ENCODE measurements around the gene DCPS.

The DCPS gene

DNA sequence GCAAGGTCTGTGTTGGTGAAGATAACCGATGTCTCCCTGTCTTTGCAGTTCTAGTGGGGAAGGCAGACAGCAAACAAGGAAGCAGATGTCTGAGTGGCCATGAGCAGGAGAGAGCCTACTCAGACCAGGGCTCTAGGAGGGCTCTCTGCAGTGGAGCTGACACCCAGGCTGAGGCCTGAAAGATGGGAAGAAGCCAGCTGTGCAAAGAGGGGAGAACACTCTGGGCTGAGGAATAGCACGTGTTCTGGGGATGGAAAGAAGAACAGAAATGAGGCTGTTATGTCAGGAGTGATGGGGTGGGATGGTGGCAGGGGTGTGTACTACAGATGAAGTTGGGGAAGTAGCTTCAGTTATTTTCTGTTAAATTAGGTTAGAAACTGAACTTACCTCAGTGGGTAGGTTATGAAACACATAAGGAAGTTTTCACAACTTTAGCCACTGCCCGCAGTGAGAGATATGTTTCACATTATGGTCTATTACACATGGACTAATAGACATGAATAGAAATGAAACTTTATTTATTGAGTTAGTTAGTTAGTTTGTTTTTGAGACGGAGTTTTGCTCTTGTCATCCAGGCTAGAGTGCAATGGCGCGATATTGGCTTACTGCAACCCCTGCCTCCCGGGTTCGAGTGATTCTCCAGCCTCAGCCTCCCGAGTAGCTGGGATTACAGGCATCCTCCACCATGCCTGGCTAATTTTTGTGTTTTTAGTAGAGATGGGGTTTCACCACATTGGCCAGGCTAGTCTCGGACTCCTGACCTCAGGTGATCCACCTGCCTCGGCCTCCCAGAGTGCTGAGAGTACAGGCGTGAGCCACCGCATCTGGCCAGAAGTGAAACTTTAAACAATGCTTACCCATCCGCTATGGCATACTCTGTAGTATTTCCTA lies 7.8 kb downstream of the DCPS start:
- no peaks in the 10 kb centered on the region for H3K27me3 ChIP-seq (ENCODE audit: control insufficient read depth, insufficient read depth, low read length)
- no peak overlapping the region for H3K27ac ChIP-seq (ENCODE audit: low read depth, low read length)
- H3K9ac ChIP-seq (ENCODE audit: low read length): no peak overlapping the region
- H3K9me3 ChIP-seq (ENCODE audit: control insufficient read depth, insufficient read depth, low read depth, low read length): no peaks in the 10 kb centered on the region
- no peaks in the 10 kb centered on the region for H3K4me1 ChIP-seq (ENCODE audit: control insufficient read depth, insufficient read depth, low read length)
- H3K36me3 ChIP-seq (ENCODE audit: control insufficient read depth, insufficient read depth, low read length): 0 out of 2 replicates have a peak, but pooled peaks cover 16% of the 10 kb centered on the region
- no peak overlapping the region for H3K4me3 ChIP-seq (ENCODE audit: low read depth, low read length)

DNA sequence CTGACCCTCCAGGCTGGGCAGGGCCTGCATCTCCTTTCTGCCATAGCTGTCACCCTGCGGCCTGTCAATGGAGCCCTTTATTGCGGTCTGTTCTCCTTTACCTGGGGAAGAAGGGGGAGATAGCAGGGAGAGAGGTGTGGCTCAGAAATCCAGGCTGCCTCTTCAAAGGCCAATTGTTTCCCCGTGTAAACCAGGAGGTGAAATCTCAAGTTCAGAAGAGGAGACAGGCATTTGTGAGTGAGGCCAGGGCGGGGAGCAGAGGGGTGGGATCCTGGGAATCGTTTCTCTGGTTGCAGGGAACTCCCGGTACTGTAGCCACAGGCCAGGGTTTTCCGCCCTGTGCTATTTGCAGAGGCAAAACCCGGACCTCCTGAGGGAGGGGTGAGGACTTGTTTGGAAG lies 9.1 kb downstream of the DCPS start:
- Histone ChIP-seq H3K36me3 (ENCODE audit: control insufficient read depth, insufficient read depth, low read length) (0 out of 2 replicates have a peak, but pooled peaks cover 16% of the 10 kb centered on the region), H3K9ac (ENCODE audit: low read length) (no peak overlapping the region), H3K4me3 (ENCODE audit: low read depth, low read length) (no peak overlapping the region), H3K27me3 (ENCODE audit: control insufficient read depth, insufficient read depth, low read length) (no peaks in the 10 kb centered on the region), H3K9me3 (ENCODE audit: control insufficient read depth, insufficient read depth, low read depth, low read length) (no peaks in the 10 kb centered on the region), H3K4me1 (ENCODE audit: control insufficient read depth, insufficient read depth, low read length) (peaks cover 5% of the 10 kb centered on the region; the same call in 1 of the 2 replicates), H3K27ac (ENCODE audit: low read depth, low read length) (no peak overlapping the region)

- 0 out of 2 replicates have a peak, but pooled peaks cover 11% of the 10 kb centered on the region for H3K36me3 ChIP-seq (ENCODE audit: control insufficient read depth, insufficient read depth, low read length)
Measured at GRCh38 chr11:126313826-126314225, 10.0 kb downstream of the DCPS start.

GRCh38 chr11:126317432-126317755 lies 13.5 kb downstream of the DCPS start:
- Histone ChIP-seq H3K36me3 (ENCODE audit: control insufficient read depth, insufficient read depth, low read length) (0 out of 2 replicates have a peak, but pooled peaks cover 4% of the 10 kb centered on the region), H3K27ac (ENCODE audit: low read depth, low read length) (no peak overlapping the region), H3K9ac (ENCODE audit: low read length) (no peak overlapping the region), H3K27me3 (ENCODE audit: control insufficient read depth, insufficient read depth, low read length) (no peaks in the 10 kb centered on the region), H3K4me3 (ENCODE audit: low read depth, low read length) (no peak overlapping the region), H3K4me1 (ENCODE audit: control insufficient read depth, insufficient read depth, low read length) (peaks cover 6% of the 10 kb centered on the region; the same call in 1 of the 2 replicates), H3K9me3 (ENCODE audit: control insufficient read depth, insufficient read depth, low read depth, low read length) (no peaks in the 10 kb centered on the region)

More at GRCh38 chr11:126313826-126314225, 10.0 kb downstream of the DCPS start:
- Histone ChIP-seq H3K4me1 (ENCODE audit: control insufficient read depth, insufficient read depth, low read length) (peaks cover 6% of the 10 kb centered on the region; the same call in 1 of the 2 replicates), H3K4me3 (ENCODE audit: low read depth, low read length) (no peak overlapping the region), H3K27me3 (ENCODE audit: control insufficient read depth, insufficient read depth, low read length) (no peaks in the 10 kb centered on the region), H3K27ac (ENCODE audit: low read depth, low read length) (no peak overlapping the region), H3K9me3 (ENCODE audit: control insufficient read depth, insufficient read depth, low read depth, low read length) (no peaks in the 10 kb centered on the region), H3K9ac (ENCODE audit: low read length) (no peak overlapping the region)

- H3K9me3 ChIP-seq (ENCODE audit: control insufficient read depth, insufficient read depth, low read depth, low read length): no peaks in the 10 kb centered on the region
- no peaks in the 10 kb centered on the region for H3K27me3 ChIP-seq (ENCODE audit: control insufficient read depth, insufficient read depth, low read length)
- H3K36me3 ChIP-seq (ENCODE audit: control insufficient read depth, insufficient read depth, low read length): 0 out of 2 replicates have a peak, but pooled peaks cover 4% of the 10 kb centered on the region
- H3K4me3 ChIP-seq (ENCODE audit: low read depth, low read length): no peak overlapping the region
- peaks cover 6% of the 10 kb centered on the region; the same call in 1 of the 2 replicates for H3K4me1 ChIP-seq (ENCODE audit: control insufficient read depth, insufficient read depth, low read length)
- H3K27ac ChIP-seq (ENCODE audit: low read depth, low read length): no peak overlapping the region
- no peak overlapping the region for H3K9ac ChIP-seq (ENCODE audit: low read length)
Measured at GRCh38 chr11:126317756-126318573, 14.1 kb downstream of the DCPS start.

GRCh38 chr11:126318574-126319373 lies 14.9 kb downstream of the DCPS start:
- Histone ChIP-seq H3K9ac (ENCODE audit: low read length) (no peak overlapping the region), H3K36me3 (ENCODE audit: control insufficient read depth, insufficient read depth, low read length) (0 out of 2 replicates have a peak, but pooled peaks cover 4% of the 10 kb centered on the region), H3K27me3 (ENCODE audit: control insufficient read depth, insufficient read depth, low read length) (no peaks in the 10 kb centered on the region), H3K4me3 (ENCODE audit: low read depth, low read length) (no peak overlapping the region), H3K4me1 (ENCODE audit: control insufficient read depth, insufficient read depth, low read length) (peaks cover 6% of the 10 kb centered on the region; the same call in 1 of the 2 replicates), H3K27ac (ENCODE audit: low read depth, low read length) (no peak overlapping the region), H3K9me3 (ENCODE audit: control insufficient read depth, insufficient read depth, low read depth, low read length) (no peaks in the 10 kb centered on the region)

DNA sequence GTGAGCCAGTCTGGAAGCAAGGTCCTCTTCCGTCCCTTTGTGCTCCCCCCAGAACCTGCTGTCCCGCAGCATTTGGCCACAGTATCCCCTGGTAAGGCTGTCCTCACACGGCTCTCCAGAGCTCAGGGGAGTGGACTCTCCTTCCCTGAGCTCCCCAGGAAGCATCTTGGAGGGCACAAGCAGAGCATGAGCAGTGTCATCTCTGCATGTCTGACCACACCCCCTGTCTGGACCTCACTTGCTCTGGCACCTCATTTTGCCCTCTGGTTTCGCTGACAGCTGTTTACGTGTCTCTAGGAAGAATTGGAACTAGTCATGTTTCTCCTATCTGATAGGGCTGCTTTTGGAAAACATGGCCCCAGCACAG lies 15.5 kb downstream of the DCPS start:
- no peak overlapping the region for H3K9ac ChIP-seq (ENCODE audit: low read length)
- no peaks in the 10 kb centered on the region for H3K27me3 ChIP-seq (ENCODE audit: control insufficient read depth, insufficient read depth, low read length)
- no peak overlapping the region for H3K27ac ChIP-seq (ENCODE audit: low read depth, low read length)
- H3K36me3 ChIP-seq (ENCODE audit: control insufficient read depth, insufficient read depth, low read length): no peaks in the 10 kb centered on the region
- H3K9me3 ChIP-seq (ENCODE audit: control insufficient read depth, insufficient read depth, low read depth, low read length): no peaks in the 10 kb centered on the region
- peaks cover 6% of the 10 kb centered on the region; the same call in 1 of the 2 replicates for H3K4me1 ChIP-seq (ENCODE audit: control insufficient read depth, insufficient read depth, low read length)
- H3K4me3 ChIP-seq (ENCODE audit: low read depth, low read length): no peak overlapping the region

GRCh38 chr11:126322996-126323395 lies 19.1 kb downstream of the DCPS start:
- H3K36me3 ChIP-seq (ENCODE audit: control insufficient read depth, insufficient read depth, low read length): no peaks in the 10 kb centered on the region; the same call in 1 of the 2 replicates
- peaks cover 1% of the 10 kb centered on the region; the same call in 1 of the 2 replicates for H3K4me1 ChIP-seq (ENCODE audit: control insufficient read depth, insufficient read depth, low read length)
- no peak overlapping the region for H3K27ac ChIP-seq (ENCODE audit: low read depth, low read length)
- H3K4me3 ChIP-seq (ENCODE audit: low read depth, low read length): no peak overlapping the region
- H3K27me3 ChIP-seq (ENCODE audit: control insufficient read depth, insufficient read depth, low read length): no peaks in the 10 kb centered on the region
- no peak overlapping the region for H3K9ac ChIP-seq (ENCODE audit: low read length)
- H3K9me3 ChIP-seq (ENCODE audit: control insufficient read depth, insufficient read depth, low read depth, low read length): no peaks in the 10 kb centered on the region

DNA sequence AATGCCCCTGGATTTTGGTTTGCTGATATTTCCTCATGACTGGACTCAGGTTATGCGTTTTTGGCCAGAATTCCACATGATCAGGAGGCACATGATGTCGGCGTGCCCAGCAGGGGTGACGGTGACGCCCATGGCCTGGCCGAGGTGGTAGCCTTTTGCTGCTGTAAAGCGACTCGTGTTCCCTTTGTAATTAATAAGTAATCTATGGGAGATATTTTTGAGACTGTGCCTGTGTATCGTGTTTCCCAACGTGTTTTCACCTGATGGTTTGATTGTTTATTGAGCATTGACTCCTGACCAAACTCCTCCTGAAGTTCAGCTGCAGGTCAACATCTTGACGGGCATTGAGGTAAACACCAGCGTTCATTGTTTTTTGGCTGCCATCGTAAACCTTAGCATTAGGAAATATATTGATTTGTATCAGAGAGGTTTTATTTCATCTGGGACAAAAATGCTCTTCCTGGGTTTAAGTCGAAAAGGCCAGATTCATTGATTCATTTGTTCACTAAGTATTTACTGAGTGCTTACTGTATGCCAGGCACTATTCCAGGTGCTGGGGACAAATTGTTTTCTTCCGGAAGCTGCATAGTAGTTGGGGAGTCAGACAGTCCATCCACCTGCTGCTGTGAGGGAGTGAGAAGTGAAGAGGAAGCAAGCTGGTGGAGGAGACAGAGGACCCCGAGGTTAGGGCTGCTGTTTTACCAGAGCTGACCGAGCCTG lies 23.6 kb downstream of the DCPS start:
- no peak overlapping the region for H3K9ac ChIP-seq (ENCODE audit: low read length)

DNA sequence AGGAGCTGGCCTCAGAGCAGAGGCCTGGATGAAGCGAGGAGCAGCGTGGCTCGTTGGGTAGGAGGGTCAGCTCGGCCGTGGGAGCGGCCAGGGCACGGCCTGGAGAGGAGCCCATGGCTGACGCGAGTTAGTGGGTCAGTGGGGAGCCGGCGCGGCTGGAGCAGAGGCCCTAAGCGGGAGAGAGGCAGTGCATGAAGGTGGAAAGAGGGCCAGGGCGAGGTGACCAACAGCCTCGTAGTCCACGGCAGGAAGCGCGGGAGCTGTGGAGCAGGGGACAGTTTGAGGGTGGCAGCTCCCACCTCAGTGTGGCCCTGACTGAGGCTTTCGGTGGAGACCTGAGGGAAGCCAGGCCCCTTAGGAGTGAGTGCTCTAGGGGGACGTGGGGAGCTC lies 24.1 kb downstream of the DCPS start:
- no peaks in the 10 kb centered on the region for H3K27me3 ChIP-seq (ENCODE audit: control insufficient read depth, insufficient read depth, low read length)
- H3K27ac ChIP-seq (ENCODE audit: low read depth, low read length): no peak overlapping the region
- peaks cover 17% of the 10 kb centered on the region for H3K36me3 ChIP-seq (ENCODE audit: control insufficient read depth, insufficient read depth, low read length)
- no peak overlapping the region for H3K9ac ChIP-seq (ENCODE audit: low read length)
- H3K4me3 ChIP-seq (ENCODE audit: low read depth, low read length): no peak overlapping the region
- no peaks in the 10 kb centered on the region for H3K9me3 ChIP-seq (ENCODE audit: control insufficient read depth, insufficient read depth, low read depth, low read length)
- no peaks in the 10 kb centered on the region for H3K4me1 ChIP-seq (ENCODE audit: control insufficient read depth, insufficient read depth, low read length)

More for the DNA sequence above, 23.6 kb downstream of the DCPS start:
- Histone ChIP-seq H3K4me3 (ENCODE audit: low read depth, low read length) (no peak overlapping the region), H3K9me3 (ENCODE audit: control insufficient read depth, insufficient read depth, low read depth, low read length) (no peaks in the 10 kb centered on the region), H3K27me3 (ENCODE audit: control insufficient read depth, insufficient read depth, low read length) (no peaks in the 10 kb centered on the region), H3K4me1 (ENCODE audit: control insufficient read depth, insufficient read depth, low read length) (no peaks in the 10 kb centered on the region), H3K27ac (ENCODE audit: low read depth, low read length) (no peak overlapping the region), H3K36me3 (ENCODE audit: control insufficient read depth, insufficient read depth, low read length) (peaks cover 14% of the 10 kb centered on the region)
